ENCODE measurements around the gene TWNK.

DNA sequence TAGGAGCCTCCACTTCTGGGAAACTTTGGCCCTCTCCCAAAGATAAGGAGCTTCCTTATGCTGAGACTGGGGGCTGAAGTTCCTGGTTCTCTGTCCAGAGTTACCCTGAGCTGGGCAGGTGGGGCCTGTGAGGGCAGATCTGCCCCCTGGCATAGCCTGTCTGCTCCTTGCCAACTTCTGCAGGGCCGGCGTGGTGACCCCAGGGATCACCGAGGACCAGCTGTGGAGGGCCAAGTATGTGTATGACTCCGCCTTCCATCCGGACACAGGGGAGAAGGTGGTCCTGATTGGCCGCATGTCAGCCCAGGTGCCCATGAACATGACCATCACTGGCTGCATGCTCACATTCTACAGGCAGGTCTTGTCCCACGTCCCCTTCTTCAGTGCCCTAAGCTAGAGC lies 48.0 kb downstream of the TWNK start:
- TF ChIP-seq, protein P1, sequence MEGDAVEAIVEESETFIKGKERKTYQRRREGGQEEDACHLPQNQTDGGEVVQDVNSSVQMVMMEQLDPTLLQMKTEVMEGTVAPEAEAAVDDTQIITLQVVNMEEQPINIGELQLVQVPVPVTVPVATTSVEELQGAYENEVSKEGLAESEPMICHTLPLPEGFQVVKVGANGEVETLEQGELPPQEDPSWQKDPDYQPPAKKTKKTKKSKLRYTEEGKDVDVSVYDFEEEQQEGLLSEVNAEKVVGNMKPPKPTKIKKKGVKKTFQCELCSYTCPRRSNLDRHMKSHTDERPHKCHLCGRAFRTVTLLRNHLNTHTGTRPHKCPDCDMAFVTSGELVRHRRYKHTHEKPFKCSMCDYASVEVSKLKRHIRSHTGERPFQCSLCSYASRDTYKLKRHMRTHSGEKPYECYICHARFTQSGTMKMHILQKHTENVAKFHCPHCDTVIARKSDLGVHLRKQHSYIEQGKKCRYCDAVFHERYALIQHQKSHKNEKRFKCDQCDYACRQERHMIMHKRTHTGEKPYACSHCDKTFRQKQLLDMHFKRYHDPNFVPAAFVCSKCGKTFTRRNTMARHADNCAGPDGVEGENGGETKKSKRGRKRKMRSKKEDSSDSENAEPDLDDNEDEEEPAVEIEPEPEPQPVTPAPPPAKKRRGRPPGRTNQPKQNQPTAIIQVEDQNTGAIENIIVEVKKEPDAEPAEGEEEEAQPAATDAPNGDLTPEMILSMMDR (conservative IDR thresholded peaks at IDR 0.05; ENCODE audit: low read depth, low read length) = no peak
- TF ChIP-seq POLR2A (IDR thresholded peaks at IDR 0.05; ENCODE audit: low read depth, low read length) (no peak), CEBPB (IDR thresholded peaks at IDR 0.05; ENCODE audit: low read depth, low read length) (no peak), MXI1 (IDR thresholded peaks at IDR 0.05; ENCODE audit: borderline replicate concordance, low read depth, low read length) (no peak), FOS (IDR thresholded peaks at IDR 0.05; ENCODE audit: low read depth, low read length) (no peak), NFE2L2 (IDR thresholded peaks at IDR 0.05; ENCODE audit: low read depth, low read length) (no peak)
- TF ChIP-seq, protein P2, sequence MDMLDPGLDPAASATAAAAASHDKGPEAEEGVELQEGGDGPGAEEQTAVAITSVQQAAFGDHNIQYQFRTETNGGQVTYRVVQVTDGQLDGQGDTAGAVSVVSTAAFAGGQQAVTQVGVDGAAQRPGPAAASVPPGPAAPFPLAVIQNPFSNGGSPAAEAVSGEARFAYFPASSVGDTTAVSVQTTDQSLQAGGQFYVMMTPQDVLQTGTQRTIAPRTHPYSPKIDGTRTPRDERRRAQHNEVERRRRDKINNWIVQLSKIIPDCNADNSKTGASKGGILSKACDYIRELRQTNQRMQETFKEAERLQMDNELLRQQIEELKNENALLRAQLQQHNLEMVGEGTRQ (IDR thresholded peaks at IDR 0.05; ENCODE audit: low read depth, low read length) = no peak
